Stimulated activated CD4-positive, alpha-beta T cell treated with anti-CD3 and anti-CD28 coated beads, Interleukin-15, amount 100 ng/mL, for 24 hours (primary cell): ENCODE results near the gene OR8U1.
"Not testable (repeated sequence)": the region's sequence is repeated elsewhere in the genome, so short reads cannot be mapped to it uniquely, and the experiment has no call there.

Source experiments
- DNase-seq: peaks from one replicate; pipeline ENCODE4 v3.0.0-alpha.2; 2020

Gene OR8U1

GRCh38 chr11:56375324-56375723 is at the start of gene OR8U1:
TSS of gene OR8U1 (plus strand) at chr11:56375624. CDS start at chr11:56375624, 0 bp downstream.
- DNase-seq = no peak

- no peak for DNase-seq
Measured at GRCh38 chr11:56331861-56332491, 43.4 kb upstream of the OR8U1 start.

- no peak for DNase-seq
Measured at GRCh38 chr11:56333156-56333555, 42.3 kb upstream of the OR8U1 start.

GRCh38 chr11:56340289-56340688 is 35.1 kb upstream of the OR8U1 start:
- DNase-seq = no peak

GRCh38 chr11:56345739-56346138 is 29.7 kb upstream of the OR8U1 start, which contains the start of gene OR8K1:
TSS of gene OR8K1 (plus strand) at chr11:56346039. CDS start at chr11:56346039, 0 bp downstream.
- DNase-seq = no peak

GRCh38 chr11:56353991-56354390 is 21.4 kb upstream of the OR8U1 start, which contains the start of gene OR8J1:
TSS of gene OR8J1 (plus strand) at chr11:56354291. CDS start at chr11:56360247, 5,956 bp downstream.
- DNase-seq = no peak

- no peak for DNase-seq
Measured at GRCh38 chr11:56380120-56380519, 4.7 kb downstream of the OR8U1 start.

GRCh38 chr11:56394381-56394780 is 19.0 kb downstream of the OR8U1 start:
- no peak for DNase-seq

GRCh38 chr11:56396047-56396446 is 20.6 kb downstream of the OR8U1 start:
- no peak for DNase-seq

- DNase-seq = not testable (repeated sequence)
Measured at GRCh38 chr11:56401858-56402461, 26.5 kb downstream of the OR8U1 start.

- no peak for DNase-seq
Measured at GRCh38 chr11:56404393-56404792, 29.0 kb downstream of the OR8U1 start.

- no peak for DNase-seq
Measured at GRCh38 chr11:56410801-56411200, 35.4 kb downstream of the OR8U1 start.

GRCh38 chr11:56412396-56412795 is 37.0 kb downstream of the OR8U1 start, which contains the start of gene OR5AL1:
TSS of gene OR5AL1 (plus strand) at chr11:56412696.
- no peak for DNase-seq
